GM21515 (cell line): ENCODE results near the gene ST7.

ENCODE experiments used
- ATAC-seq: cut with Tn5 transposase; IDR thresholded peaks from one replicate; pipeline ENCODE4 v1.9.1; 2021; ENCODE audit not compliant: unreplicated experiment

Gene ST7

GRCh38 chr7:117146511-117146910 is 193.2 kb downstream of the ST7 start:
- ATAC-seq: no peak

- no peak for ATAC-seq
These were observed 195.7 kb downstream of the ST7 start for GRCh38 chr7:117148971-117149370.

GRCh38 chr7:117149692-117150091 is 196.4 kb downstream of the ST7 start:
- no peak for ATAC-seq

GRCh38 chr7:117152213-117153007 is 199.1 kb downstream of the ST7 start:
- ATAC-seq: no peak

GRCh38 chr7:117153016-117153545 is 199.8 kb downstream of the ST7 start:
- no peak for ATAC-seq

GRCh38 chr7:117154721-117155120 is 201.4 kb downstream of the ST7 start:
- ATAC-seq: no peak

GRCh38 chr7:117155694-117156093 is 202.4 kb downstream of the ST7 start:
- no peak for ATAC-seq

- no peak for ATAC-seq
These were observed 204.2 kb downstream of the ST7 start for GRCh38 chr7:117157241-117158209.

GRCh38 chr7:117158941-117159697 is 205.8 kb downstream of the ST7 start:
- ATAC-seq: no peak

GRCh38 chr7:117163101-117163500 is 209.8 kb downstream of the ST7 start:
- no peak for ATAC-seq

GRCh38 chr7:117164620-117165019 is 211.3 kb downstream of the ST7 start:
- ATAC-seq: no peak

- no peak for ATAC-seq
These were observed 212.4 kb downstream of the ST7 start for GRCh38 chr7:117165656-117166055.

GRCh38 chr7:117169907-117170306 is 216.6 kb downstream of the ST7 start:
- ATAC-seq: no peak

GRCh38 chr7:117171106-117171505 is 217.8 kb downstream of the ST7 start:
- ATAC-seq: no peak

GRCh38 chr7:117172283-117172682 is 219.0 kb downstream of the ST7 start:
- ATAC-seq: no peak

- no peak for ATAC-seq
These were observed 219.9 kb downstream of the ST7 start for GRCh38 chr7:117173035-117173770.

- no peak for ATAC-seq
These were observed 222.9 kb downstream of the ST7 start for GRCh38 chr7:117176206-117176605.

- ATAC-seq: no peak
These were observed 225.3 kb downstream of the ST7 start for GRCh38 chr7:117178600-117178999.

- no peak for ATAC-seq
These were observed 226.4 kb downstream of the ST7 start for GRCh38 chr7:117179701-117180100.

GRCh38 chr7:117183729-117184128 is 230.4 kb downstream of the ST7 start:
- ATAC-seq: no peak
